ENCODE data around the gene HTRA3. TPM values are rescaled to one million over a fixed set of nuclear protein-coding genes. Genes with fewer than 3 reads are reported as not detected.

HTRA3 gene
- total and polyA plus RNA-seq, 2 experiments from 2014 or later: 1.3 to 3.6 TPM

- ATAC-seq: no peak
- no peaks in the 10 kb centered on the region for H3K27me3 ChIP-seq (ENCODE audit: insufficient read depth)
- H3K9me3 Mint-ChIP-seq: no peaks in the 10 kb centered on the region
- peaks cover 2% of the 10 kb centered on the region; the same call in 1 of the 3 replicates for H3K4me1 Mint-ChIP-seq
- H3K79me2 ChIP-seq (replicated peaks; ENCODE audit: insufficient read depth): no peaks in the 10 kb centered on the region
- H3K4me2 ChIP-seq: no peak overlapping the region
- H3K27ac ChIP-seq (ENCODE audit: low read depth): no peak overlapping the region
- H3K4me3 ChIP-seq: no peak overlapping the region
- no peak overlapping the region for H3K4me3 Mint-ChIP-seq
- no peaks in the 10 kb centered on the region for H3K4me1 ChIP-seq (ENCODE audit: insufficient read depth)
- no peaks in the 10 kb centered on the region for H3K36me3 ChIP-seq (ENCODE audit: insufficient read depth)
- no peak for TF ChIP-seq POLR2AphosphoS5 (IDR thresholded peaks at IDR 0.05; ENCODE audit: low read depth)
- no peak for TF ChIP-seq ZNF331 (CRISPR knock-in tag; IDR thresholded peaks at IDR 0.05; ENCODE audit: low read depth)
- TF ChIP-seq STAT1 (IDR thresholded peaks at IDR 0.05; ENCODE audit: unreplicated experiment): no peak
- TF ChIP-seq REST (IDR thresholded peaks at IDR 0.05; ENCODE audit: unreplicated experiment): no peak
- no peak for TF ChIP-seq EZH2phosphoT487 (IDR thresholded peaks at IDR 0.05; ENCODE audit: unreplicated experiment)
- no peak for TF ChIP-seq ETS1 (IDR thresholded peaks at IDR 0.05)
- no peak for TF ChIP-seq JUNB (IDR thresholded peaks at IDR 0.05; ENCODE audit: unreplicated experiment)
- no peak for TF ChIP-seq NANOG (IDR thresholded peaks at IDR 0.05; ENCODE audit: borderline replicate concordance)
- no peak for TF ChIP-seq CTCF (conservative IDR thresholded peaks at IDR 0.05; ENCODE audit: low read depth in 2 of 2)
- TF ChIP-seq ZNF462 (CRISPR knock-in tag; IDR thresholded peaks at IDR 0.05): no peak
- no peaks in the 10 kb centered on the region for H3K9me2 ChIP-seq (ENCODE audit: insufficient read depth)
- no peak overlapping the region for H2AFZ ChIP-seq
- H3F3A ChIP-seq (replicated peaks; ENCODE audit: low read depth): no peaks in the 10 kb centered on the region
- DNase-seq (ENCODE audit: low spot score): no peak
- no peaks in the 10 kb centered on the region; the same call in 1 of the 2 replicates for H4K20me1 ChIP-seq (replicated peaks; ENCODE audit: insufficient read depth)
- H3K36me3 Mint-ChIP-seq (ENCODE audit: low read depth): no peaks in the 10 kb centered on the region
- peaks cover 10% of the 10 kb centered on the region for H3K27me3 Mint-ChIP-seq (ENCODE audit: insufficient read depth, low read depth, poor library complexity)
- H3K27ac Mint-ChIP-seq: no peak overlapping the region
Observed at GRCh38 chr4:8282134-8282641, 12.6 kb downstream of the HTRA3 start.
